Measurements from ENCODE around the gene FOXD4L5.
"Not testable (repeated sequence)": the region's sequence is repeated elsewhere in the genome, so short reads cannot be mapped to it uniquely, and the experiment has no call there.

GRCh38 chr9:65285109-65285508, at the start of gene FOXD4L5:
- not testable (repeated sequence) for TF ChIP-seq CTCF (conservative IDR thresholded peaks at IDR 0.05); EZH2 (IDR thresholded peaks at IDR 0.05; ENCODE audit: low read depth)

All from PC-9 (cell line).